ENCODE results near the gene MORC3.
"Not testable (repeated sequence)": the region's sequence is repeated elsewhere in the genome, so short reads cannot be mapped to it uniquely, and the experiment has no call there.

MORC3 gene

GRCh38 chr21:36386031-36386642, 66.1 kb downstream of the MORC3 start:
- DNase-seq: no peak

- no peak for DNase-seq
These were observed 68.1 kb downstream of the MORC3 start for GRCh38 chr21:36388096-36388495.

GRCh38 chr21:36388835-36389234, 68.8 kb downstream of the MORC3 start:
- no peak for DNase-seq

GRCh38 chr21:36391649-36392048, 71.7 kb downstream of the MORC3 start:
- DNase-seq: not testable (repeated sequence)

- no peak for DNase-seq
These were observed 75.5 kb downstream of the MORC3 start for GRCh38 chr21:36395353-36396111.

GRCh38 chr21:36396325-36396724, 76.3 kb downstream of the MORC3 start:
- no peak for DNase-seq

- DNase-seq: no peak
These were observed 77.0 kb downstream of the MORC3 start for GRCh38 chr21:36396971-36397370.

GRCh38 chr21:36397606-36398005, 77.6 kb downstream of the MORC3 start:
- DNase-seq: no peak

- not testable (repeated sequence) for DNase-seq
These were observed 79.7 kb downstream of the MORC3 start for GRCh38 chr21:36399736-36400135.

GRCh38 chr21:36400719-36401118, 80.7 kb downstream of the MORC3 start:
- DNase-seq: no peak

GRCh38 chr21:36402339-36402738, 82.3 kb downstream of the MORC3 start:
- DNase-seq: no peak

- no peak for DNase-seq
These were observed 83.7 kb downstream of the MORC3 start for GRCh38 chr21:36403713-36404112.

- no peak for DNase-seq
These were observed 88.6 kb downstream of the MORC3 start for GRCh38 chr21:36408568-36408967.

- no peak for DNase-seq
These were observed 91.3 kb downstream of the MORC3 start for GRCh38 chr21:36411301-36411700.

GRCh38 chr21:36412916-36413315, 92.9 kb downstream of the MORC3 start:
- no peak for DNase-seq

- DNase-seq: no peak
These were observed 95.4 kb downstream of the MORC3 start for GRCh38 chr21:36415375-36415774.

- no peak for DNase-seq
These were observed 99.2 kb downstream of the MORC3 start for GRCh38 chr21:36419241-36419640.

GRCh38 chr21:36419996-36420395, 100.0 kb downstream of the MORC3 start:
- DNase-seq: peak; percentile 78

GRCh38 chr21:36420571-36421339, 100.8 kb downstream of the MORC3 start:
- DNase-seq: no peak

- DNase-seq: peak; percentile 13
These were observed 102.5 kb downstream of the MORC3 start for GRCh38 chr21:36422279-36423098.

- no peak for DNase-seq
These were observed 103.9 kb downstream of the MORC3 start for GRCh38 chr21:36423771-36424433.

- no peak for DNase-seq
These were observed 104.6 kb downstream of the MORC3 start for GRCh38 chr21:36424592-36424991.

Data from NCI-H1092 treated with DMSO at 0.1 percent for 48 hours (cell line).